ENCODE data around the gene CAMTA1. TPM values are rescaled to one million over a fixed set of nuclear protein-coding genes. Genes with fewer than 3 reads are reported as not detected.
"Not testable (repeated sequence)": the region's sequence is repeated elsewhere in the genome, so short reads cannot be mapped to it uniquely, and the experiment has no call there.

Gene CAMTA1
- total RNA-seq, 1 experiment from 2014 or later: 69.5 TPM

DNA sequence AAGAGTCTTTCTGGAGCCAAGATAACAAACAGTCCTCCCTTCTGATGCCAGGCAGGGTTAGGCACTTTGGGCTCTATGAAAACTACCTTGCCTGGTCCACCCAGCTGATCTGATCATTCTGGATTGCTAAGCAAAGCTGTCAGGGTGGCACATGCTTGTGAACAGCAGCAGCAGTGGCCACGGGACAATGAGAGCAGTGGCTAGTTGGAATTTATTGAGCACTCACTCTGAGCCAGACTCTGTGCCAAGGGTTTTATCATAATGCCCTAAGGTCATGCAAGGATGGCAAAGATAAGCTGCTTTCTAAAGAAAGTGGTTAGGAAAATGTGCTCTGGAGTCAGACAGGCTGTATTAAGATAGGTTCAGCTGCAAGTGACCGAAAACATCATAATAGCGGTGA lies 595.5 kb downstream of the CAMTA1 start:
- ATAC-seq (no peak), DNase-seq (ENCODE audit: low read depth, low spot score) (no peak)
- CTCF ChIA-PET: no interaction called here
- Histone ChIP-seq H3K9me2 (ENCODE audit: insufficient read depth) (no peaks in the 10 kb centered on the region), H3K4me2 (ENCODE audit: low read length) (no peak overlapping the region), H3K27ac (ENCODE audit: low read depth, low read length) (no peak overlapping the region), H3K9me3 (ENCODE audit: control insufficient read depth in 1 of 2, insufficient read depth in 1 of 2, low read depth in 1 of 2, low read length in 2 of 2) (no peaks in the 10 kb centered on the region), H3K79me2 (ENCODE audit: insufficient read depth, low read length) (no peaks in the 10 kb centered on the region), H3K27me3 (ENCODE audit: insufficient read depth, low read length) (no peaks in the 10 kb centered on the region), H3K36me3 (ENCODE audit: control insufficient read depth in 1 of 2, insufficient read depth in 2 of 2, low read length in 2 of 2) (no peaks in the 10 kb centered on the region), H3K4me1 (ENCODE audit: control insufficient read depth in 1 of 2, insufficient read depth in 2 of 2, low read length in 2 of 2) (peaks cover 0 to 4% of the 10 kb centered on the region in 2 experiments; a peak in 2 of 4 replicates), H4K20me1 (ENCODE audit: insufficient read depth) (no peaks in the 10 kb centered on the region), H3K9ac (ENCODE audit: low read length) (no peak overlapping the region), H2AFZ (ENCODE audit: low read depth, low read length, poor library complexity, severe bottlenecking) (no peak overlapping the region), H3K4me3 (replicated peaks in 1 of 2; ENCODE audit: low read depth in 1 of 2, low read length in 2 of 2) (no peak overlapping the region)
- TF ChIP-seq RAD21 (IDR thresholded peaks at IDR 0.05; ENCODE audit: low read depth): no peak
- no peak for TF ChIP-seq YY1 (IDR thresholded peaks at IDR 0.05; ENCODE audit: extremely low read depth, insufficient replicate concordance, low read depth, low read length)
- TF ChIP-seq CBX3 (IDR thresholded peaks at IDR 0.05; ENCODE audit: low read depth): no peak
- TF ChIP-seq ZFX (IDR thresholded peaks at IDR 0.05): no peak
- no peak for TF ChIP-seq FOSL1 (IDR thresholded peaks at IDR 0.05; ENCODE audit: low read depth)
- TF ChIP-seq EZH2 (IDR thresholded peaks at IDR 0.05): no peak
- no peak for TF ChIP-seq POLR2A (IDR thresholded peaks at IDR 0.05; ENCODE audit: borderline replicate concordance, extremely low read depth, insufficient read depth, insufficient read length)
- no peak for TF ChIP-seq POLR2AphosphoS5 (IDR thresholded peaks at IDR 0.05; ENCODE audit: low read depth, low read length)
- TF ChIP-seq ZNF274 (IDR thresholded peaks at IDR 0.05; ENCODE audit: low read depth, low read length): no peak
- TF ChIP-seq ZBTB33 (IDR thresholded peaks at IDR 0.05; ENCODE audit: extremely low read depth, insufficient replicate concordance, low read length): no peak
- no peak for TF ChIP-seq ELF1 (IDR thresholded peaks at IDR 0.05; ENCODE audit: borderline replicate concordance, low read depth)
- no peak for TF ChIP-seq SRF (IDR thresholded peaks at IDR 0.05; ENCODE audit: low read depth)
- no peak for TF ChIP-seq EZH2phosphoT487 (IDR thresholded peaks at IDR 0.05; ENCODE audit: borderline replicate concordance)
- TF ChIP-seq SP1 (IDR thresholded peaks at IDR 0.05; ENCODE audit: low read depth): no peak
- TF ChIP-seq SIN3A (IDR thresholded peaks at IDR 0.05; ENCODE audit: low read depth): no peak
- TF ChIP-seq MAX (IDR thresholded peaks at IDR 0.05): no peak
- TF ChIP-seq, protein P1, sequence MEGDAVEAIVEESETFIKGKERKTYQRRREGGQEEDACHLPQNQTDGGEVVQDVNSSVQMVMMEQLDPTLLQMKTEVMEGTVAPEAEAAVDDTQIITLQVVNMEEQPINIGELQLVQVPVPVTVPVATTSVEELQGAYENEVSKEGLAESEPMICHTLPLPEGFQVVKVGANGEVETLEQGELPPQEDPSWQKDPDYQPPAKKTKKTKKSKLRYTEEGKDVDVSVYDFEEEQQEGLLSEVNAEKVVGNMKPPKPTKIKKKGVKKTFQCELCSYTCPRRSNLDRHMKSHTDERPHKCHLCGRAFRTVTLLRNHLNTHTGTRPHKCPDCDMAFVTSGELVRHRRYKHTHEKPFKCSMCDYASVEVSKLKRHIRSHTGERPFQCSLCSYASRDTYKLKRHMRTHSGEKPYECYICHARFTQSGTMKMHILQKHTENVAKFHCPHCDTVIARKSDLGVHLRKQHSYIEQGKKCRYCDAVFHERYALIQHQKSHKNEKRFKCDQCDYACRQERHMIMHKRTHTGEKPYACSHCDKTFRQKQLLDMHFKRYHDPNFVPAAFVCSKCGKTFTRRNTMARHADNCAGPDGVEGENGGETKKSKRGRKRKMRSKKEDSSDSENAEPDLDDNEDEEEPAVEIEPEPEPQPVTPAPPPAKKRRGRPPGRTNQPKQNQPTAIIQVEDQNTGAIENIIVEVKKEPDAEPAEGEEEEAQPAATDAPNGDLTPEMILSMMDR (IDR thresholded peaks at IDR 0.05 in 2 of 3, conservative IDR thresholded peaks at IDR 0.05 in 1 of 3; ENCODE audit: borderline replicate concordance in 1 of 3, insufficient read depth in 1 of 3, low read depth in 2 of 3, low read length in 2 of 3): no peak
- no peak for TF ChIP-seq CEBPB (IDR thresholded peaks at IDR 0.05; ENCODE audit: low read depth)
- BruUV-seq (replicated peaks): no TSS peak
- POLR2A ChIA-PET: no interaction called here
- intact Hi-C loops (cut with micrococcal nuclease): no loop called here
- RAD21 ChIA-PET (ENCODE audit: low non-redundant PET in 1 of 2, low total read pairs in 2 of 2, uncharacterized antibody in 2 of 2, unreplicated experiment in 2 of 2): no interaction called here

DNA sequence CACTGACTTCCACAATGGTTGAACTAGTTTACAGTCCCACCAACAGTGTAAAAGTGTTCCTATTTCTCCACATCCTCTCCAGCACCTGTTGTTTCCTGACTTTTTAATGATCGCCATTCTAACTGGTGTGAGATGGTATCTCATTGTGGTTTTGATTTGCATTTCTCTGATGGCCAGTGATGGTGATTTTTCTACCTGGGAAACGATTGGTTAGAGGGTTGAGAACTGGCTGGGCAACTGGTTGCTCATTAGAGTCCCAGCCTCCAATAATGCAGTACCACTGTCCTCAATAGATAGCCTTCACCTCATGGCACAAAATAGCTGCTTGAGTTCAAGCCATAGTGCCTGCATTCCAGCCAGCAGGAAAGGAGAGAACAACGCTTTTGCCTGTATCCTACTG lies 596.5 kb downstream of the CAMTA1 start:
- RAD21 ChIA-PET (ENCODE audit: low non-redundant PET in 1 of 2, low total read pairs in 2 of 2, uncharacterized antibody in 2 of 2, unreplicated experiment in 2 of 2): not testable (repeated sequence)

More for the DNA sequence above, 596.5 kb downstream of the CAMTA1 start:
- ATAC-seq; H2AFZ ChIP-seq (ENCODE audit: low read depth, low read length, poor library complexity, severe bottlenecking); H3K4me2 ChIP-seq (ENCODE audit: low read length); H3K4me1 ChIP-seq (ENCODE audit: control insufficient read depth in 1 of 2, insufficient read depth in 2 of 2, low read length in 2 of 2); POLR2A ChIA-PET; H3K79me2 ChIP-seq (ENCODE audit: insufficient read depth, low read length); DNase-seq (ENCODE audit: low read depth, low spot score); BruUV-seq (replicated peaks); H3K4me3 ChIP-seq (replicated peaks in 1 of 2; ENCODE audit: low read depth in 1 of 2, low read length in 2 of 2); H3K9me2 ChIP-seq (ENCODE audit: insufficient read depth); H3K36me3 ChIP-seq (ENCODE audit: control insufficient read depth in 1 of 2, insufficient read depth in 2 of 2, low read length in 2 of 2); H3K27ac ChIP-seq (ENCODE audit: low read depth, low read length); H4K20me1 ChIP-seq (ENCODE audit: insufficient read depth); CTCF ChIA-PET; H3K9ac ChIP-seq (ENCODE audit: low read length); intact Hi-C loops (cut with micrococcal nuclease); H3K27me3 ChIP-seq (ENCODE audit: insufficient read depth, low read length); H3K9me3 ChIP-seq (ENCODE audit: control insufficient read depth in 1 of 2, insufficient read depth in 1 of 2, low read depth in 1 of 2, low read length in 2 of 2): not testable (repeated sequence)

All from HCT116 (cell line).